ENCODE results near the gene MRPL57. TPM values are rescaled to one million over a fixed set of nuclear protein-coding genes. Genes with fewer than 3 reads are reported as not detected.

The MRPL57 gene
- total RNA-seq, 1 experiment from 2014 or later: 26.3 TPM

- Histone ChIP-seq H3K27ac (ENCODE audit: low read depth, low read length) (no peak overlapping the region), H3K4me3 (replicated peaks in 1 of 2; ENCODE audit: low read depth in 1 of 2, low read length in 2 of 2) (no peak overlapping the region), H3K27me3 (ENCODE audit: insufficient read depth, low read length) (no peaks in the 10 kb centered on the region), H4K20me1 (ENCODE audit: insufficient read depth) (peaks cover 6% of the 10 kb centered on the region; the same call in 1 of the 2 replicates), H3K79me2 (ENCODE audit: insufficient read depth, low read length) (peaks cover 18% of the 10 kb centered on the region), H3K9ac (ENCODE audit: low read length) (no peak overlapping the region), H3K4me1 (ENCODE audit: control insufficient read depth in 1 of 2, insufficient read depth in 2 of 2, low read length in 2 of 2) (no peaks in the 10 kb centered on the region), H2AFZ (ENCODE audit: low read depth, low read length, poor library complexity, severe bottlenecking) (no peak overlapping the region), H3K4me2 (ENCODE audit: low read length) (no peak overlapping the region), H3K36me3 (ENCODE audit: control insufficient read depth in 1 of 2, insufficient read depth in 2 of 2, low read length in 2 of 2) (peaks cover 21 to 22% of the 10 kb centered on the region in 2 experiments; a peak in 3 of 4 replicates), H3K9me2 (ENCODE audit: insufficient read depth) (no peaks in the 10 kb centered on the region), H3K9me3 (ENCODE audit: control insufficient read depth in 1 of 2, insufficient read depth in 1 of 2, low read depth in 1 of 2, low read length in 2 of 2) (no peaks in the 10 kb centered on the region)
- intact Hi-C loops (cut with micrococcal nuclease): no loop called here
- no peak for ATAC-seq
- CTCF ChIA-PET: no interaction called here
- no peak for TF ChIP-seq CEBPB (IDR thresholded peaks at IDR 0.05; ENCODE audit: low read depth)
- RAD21 ChIA-PET (ENCODE audit: low non-redundant PET in 1 of 2, low total read pairs in 2 of 2, uncharacterized antibody in 2 of 2, unreplicated experiment in 2 of 2): no interaction called here
- POLR2A ChIA-PET: interaction anchor here (2.1 kb wide), 1 partner anchor 26 kb away, joined by 7 read pairs; the partner anchor contains the start of genes MRPL57 and SKA3
- DNase-seq (ENCODE audit: low read depth, low spot score): no peak
- no TSS peak for BruUV-seq (replicated peaks)
Measured at GRCh38 chr13:21150013-21150412, 26.4 kb upstream of the MRPL57 start.

- CTCF ChIA-PET: interaction anchor here (1.3 kb wide), 1 partner anchor 209 kb away, joined by 3 read pairs; no protein-coding TSS in a partner anchor
- 0 out of 2 replicates have a peak, but pooled peaks have one; percentile 47 for ATAC-seq
- H3K4me2 ChIP-seq (ENCODE audit: low read length): no peak overlapping the region
Measured at GRCh38 chr13:21152251-21152899, 24.1 kb upstream of the MRPL57 start.

More at GRCh38 chr13:21152251-21152899, 24.1 kb upstream of the MRPL57 start:
- Histone ChIP-seq H3K27me3 (ENCODE audit: insufficient read depth, low read length) (no peaks in the 10 kb centered on the region), H2AFZ (ENCODE audit: low read depth, low read length, poor library complexity, severe bottlenecking) (no peak overlapping the region), H3K4me1 (ENCODE audit: control insufficient read depth in 1 of 2, insufficient read depth in 2 of 2, low read length in 2 of 2) (no peaks in the 10 kb centered on the region), H3K27ac (ENCODE audit: low read depth, low read length) (no peak overlapping the region), H3K9ac (ENCODE audit: low read length) (no peak overlapping the region), H3K4me3 (replicated peaks in 1 of 2; ENCODE audit: low read depth in 1 of 2, low read length in 2 of 2) (no peak overlapping the region), H3K36me3 (ENCODE audit: control insufficient read depth in 1 of 2, insufficient read depth in 2 of 2, low read length in 2 of 2) (peaks cover 25% of the 10 kb centered on the region in 2 experiments; a peak in 3 of 4 replicates), H4K20me1 (ENCODE audit: insufficient read depth) (peaks cover 6% of the 10 kb centered on the region; the same call in 1 of the 2 replicates), H3K79me2 (ENCODE audit: insufficient read depth, low read length) (no peaks in the 10 kb centered on the region), H3K9me3 (ENCODE audit: control insufficient read depth in 1 of 2, insufficient read depth in 1 of 2, low read depth in 1 of 2, low read length in 2 of 2) (no peaks in the 10 kb centered on the region), H3K9me2 (ENCODE audit: insufficient read depth) (no peaks in the 10 kb centered on the region)
- ChIA-PET RAD21 (ENCODE audit: low non-redundant PET in 1 of 2, low total read pairs in 2 of 2, uncharacterized antibody in 2 of 2, unreplicated experiment in 2 of 2) (no interaction called here), POLR2A (interaction anchor here (1.8 kb wide), 1 partner anchor 24 kb away, joined by 6 read pairs; the partner anchor contains the start of genes MRPL57 and SKA3)
- no peak for DNase-seq (ENCODE audit: low read depth, low spot score)
- TF ChIP-seq CEBPB (IDR thresholded peaks at IDR 0.05; ENCODE audit: low read depth) (no peak), CBX3 (IDR thresholded peaks at IDR 0.05; ENCODE audit: low read depth) (no peak), ZBTB33 (IDR thresholded peaks at IDR 0.05; ENCODE audit: extremely low read depth, insufficient replicate concordance, low read length) (no peak), YY1 (IDR thresholded peaks at IDR 0.05; ENCODE audit: extremely low read depth, insufficient replicate concordance, low read depth, low read length) (no peak)
- intact Hi-C loops (cut with micrococcal nuclease): no loop called here
- no TSS peak for BruUV-seq (replicated peaks)
